Erythroblast (primary cell): ENCODE measurements around the gene PTPRD.

Source experiments
- GATA1 ChIP-seq: IDR thresholded peaks from 2 replicates; pipeline ENCODE4 v1.6.1; 2011; ENCODE audit warnings: low read depth, mild to moderate bottlenecking, control low read depth, low read length, moderate library complexity
- POLR2A ChIP-seq: IDR thresholded peaks from 2 replicates; pipeline ENCODE4 v1.6.1; 2011; ENCODE audit warnings: mild to moderate bottlenecking, low read length

DNA sequence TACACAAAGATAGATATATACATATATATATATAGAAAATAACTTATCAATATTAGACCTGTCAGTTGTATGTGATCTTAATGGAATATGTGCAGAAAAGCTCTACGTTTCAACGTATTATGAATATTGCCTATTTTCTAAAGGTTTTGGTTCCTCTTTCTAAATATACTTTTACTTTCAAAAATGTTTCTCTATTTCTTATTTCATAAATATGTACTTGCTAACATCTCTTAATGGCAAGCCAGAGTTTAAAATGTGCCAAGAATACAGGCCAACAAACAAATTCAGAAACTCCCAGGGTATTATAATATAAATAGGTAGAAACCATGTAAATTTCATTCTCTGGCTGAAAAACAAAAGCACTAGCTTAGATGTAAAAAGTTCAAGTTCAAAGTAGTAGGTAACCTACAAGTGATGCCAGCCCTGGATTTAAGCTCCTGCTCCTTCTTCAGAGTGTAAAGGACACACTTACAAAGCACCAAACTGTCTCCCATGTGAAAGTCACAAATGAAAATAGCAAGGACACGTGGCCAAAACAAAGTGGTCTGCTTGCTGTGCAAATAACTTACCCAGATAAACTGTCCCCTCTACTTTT, 2128.1 kb downstream of the PTPRD start:
- no peak for TF ChIP-seq POLR2A
- no peak for TF ChIP-seq GATA1
